ENCODE results near the gene POLDIP2.

POLDIP2 gene

DNA sequence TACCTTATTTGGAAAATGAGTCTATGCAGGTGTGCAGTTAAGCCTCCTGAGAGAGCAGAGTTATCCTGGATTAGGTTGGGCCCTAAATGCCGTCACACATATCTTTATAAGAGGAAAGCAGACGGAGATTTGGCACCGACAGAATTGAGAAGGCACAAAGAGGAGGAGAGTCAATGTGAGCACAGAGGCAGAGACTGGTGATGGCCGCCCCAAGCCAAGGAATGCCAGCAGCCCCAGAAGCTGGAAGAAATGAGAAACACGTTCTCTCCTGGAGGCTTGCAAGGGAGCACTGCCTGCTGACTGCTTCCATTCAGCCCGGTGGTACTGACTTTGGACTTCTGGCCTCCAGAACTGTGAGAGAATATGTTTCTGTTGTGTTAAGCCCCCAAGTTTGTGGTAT is 45.5 kb upstream of the POLDIP2 start:
- in situ Hi-C loops (cut with HindIII; ENCODE audit: low sequenced_read_pairs) = no loop called here
- DNase-seq (ENCODE audit: low read depth, low spot score) = no peak
- TF ChIP-seq, protein P1, sequence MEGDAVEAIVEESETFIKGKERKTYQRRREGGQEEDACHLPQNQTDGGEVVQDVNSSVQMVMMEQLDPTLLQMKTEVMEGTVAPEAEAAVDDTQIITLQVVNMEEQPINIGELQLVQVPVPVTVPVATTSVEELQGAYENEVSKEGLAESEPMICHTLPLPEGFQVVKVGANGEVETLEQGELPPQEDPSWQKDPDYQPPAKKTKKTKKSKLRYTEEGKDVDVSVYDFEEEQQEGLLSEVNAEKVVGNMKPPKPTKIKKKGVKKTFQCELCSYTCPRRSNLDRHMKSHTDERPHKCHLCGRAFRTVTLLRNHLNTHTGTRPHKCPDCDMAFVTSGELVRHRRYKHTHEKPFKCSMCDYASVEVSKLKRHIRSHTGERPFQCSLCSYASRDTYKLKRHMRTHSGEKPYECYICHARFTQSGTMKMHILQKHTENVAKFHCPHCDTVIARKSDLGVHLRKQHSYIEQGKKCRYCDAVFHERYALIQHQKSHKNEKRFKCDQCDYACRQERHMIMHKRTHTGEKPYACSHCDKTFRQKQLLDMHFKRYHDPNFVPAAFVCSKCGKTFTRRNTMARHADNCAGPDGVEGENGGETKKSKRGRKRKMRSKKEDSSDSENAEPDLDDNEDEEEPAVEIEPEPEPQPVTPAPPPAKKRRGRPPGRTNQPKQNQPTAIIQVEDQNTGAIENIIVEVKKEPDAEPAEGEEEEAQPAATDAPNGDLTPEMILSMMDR (IDR thresholded peaks at IDR 0.05; ENCODE audit: low read depth, low read length) = no peak
- no peak overlapping the region for H3K4me3 ChIP-seq (ENCODE audit: low read depth, low read length)

DNA sequence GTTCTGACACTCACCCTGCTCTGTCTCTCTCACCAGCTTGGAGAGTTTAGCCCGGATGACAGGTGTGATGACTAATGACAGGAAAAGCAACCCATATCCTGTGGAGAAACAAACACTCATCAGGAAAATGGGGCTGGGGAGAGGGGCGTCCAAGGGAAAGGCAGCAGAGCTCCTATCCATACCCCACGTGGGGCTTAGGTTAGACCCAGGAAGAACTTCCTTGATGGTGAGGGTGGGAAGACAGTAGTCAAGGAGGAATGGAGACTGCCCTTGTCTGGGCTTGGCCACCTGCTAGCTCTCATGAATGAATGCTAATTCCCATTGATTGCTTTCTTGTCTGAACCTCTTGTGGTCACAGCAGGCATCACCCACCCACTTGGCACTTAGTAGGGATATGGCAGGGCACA is 44.9 kb upstream of the POLDIP2 start:
- TF ChIP-seq, protein P1 (IDR thresholded peaks at IDR 0.05; ENCODE audit: low read depth, low read length) = no peak
- no peak overlapping the region for H3K4me3 ChIP-seq (ENCODE audit: low read depth, low read length)
- no peak for DNase-seq (ENCODE audit: low read depth, low spot score)
- in situ Hi-C loops (cut with HindIII; ENCODE audit: low sequenced_read_pairs) = no loop called here

DNA sequence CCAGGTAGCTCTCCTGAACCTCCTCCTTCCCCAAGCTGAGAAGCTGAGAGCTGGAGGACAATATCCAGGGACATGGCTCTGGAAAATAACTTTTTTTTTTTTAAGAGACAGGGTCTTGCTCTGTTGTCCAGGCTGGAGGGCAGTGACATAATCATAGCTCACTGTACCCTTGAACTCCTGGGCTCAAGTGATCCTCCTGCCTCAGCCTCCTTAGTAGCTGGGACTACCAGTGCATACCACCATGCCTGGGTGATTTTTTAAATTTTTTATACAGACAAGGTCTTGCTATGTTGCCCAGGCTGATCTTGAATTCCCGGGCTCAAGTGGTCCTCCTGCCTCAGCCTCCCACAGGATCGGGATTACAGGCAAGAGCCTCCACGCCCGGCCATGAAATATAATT is 42.5 kb upstream of the POLDIP2 start:
- DNase-seq (ENCODE audit: low read depth, low spot score) = no peak
- no peak overlapping the region for H3K4me3 ChIP-seq (ENCODE audit: low read depth, low read length)
- TF ChIP-seq, protein P1 (IDR thresholded peaks at IDR 0.05; ENCODE audit: low read depth, low read length) = no peak
- in situ Hi-C loops (cut with HindIII; ENCODE audit: low sequenced_read_pairs) = no loop called here

DNA sequence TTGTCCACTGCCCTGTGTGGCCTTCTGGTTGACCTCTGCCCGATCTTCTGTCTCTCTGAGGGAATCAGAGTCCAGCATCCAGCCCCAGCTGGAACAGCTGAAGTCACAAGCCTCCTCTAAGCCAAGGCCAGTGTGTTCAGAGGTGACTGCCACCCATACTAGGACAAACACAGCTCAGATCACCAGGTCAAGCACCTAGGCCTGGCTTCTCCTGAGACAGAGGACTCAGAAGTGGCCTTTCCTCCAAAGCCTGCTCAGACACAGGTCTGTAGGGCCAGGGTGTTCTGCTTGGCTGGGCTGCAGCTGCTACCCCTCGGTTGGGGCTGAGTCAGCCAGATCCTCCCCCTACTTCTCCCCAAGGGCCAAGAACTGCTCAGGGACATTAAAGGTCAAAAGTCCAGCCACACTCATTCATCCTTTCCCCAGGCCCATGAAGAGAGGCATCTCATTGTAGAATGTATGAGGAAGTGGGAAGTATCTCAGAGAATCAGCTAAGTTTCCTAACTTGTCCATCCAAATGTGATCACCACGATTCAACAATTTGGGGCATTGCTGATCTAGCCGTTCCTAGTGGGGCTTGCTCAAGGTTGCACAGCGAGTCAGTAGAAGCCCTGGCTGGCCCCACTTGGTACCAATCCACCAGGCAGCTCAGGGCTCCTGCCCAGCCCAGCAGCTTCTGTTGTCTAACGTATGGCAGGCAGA is 41.1 kb upstream of the POLDIP2 start:
- DNase-seq (ENCODE audit: low read depth, low spot score) = no peak
- TF ChIP-seq, protein P1 (IDR thresholded peaks at IDR 0.05; ENCODE audit: low read depth, low read length) = no peak
- in situ Hi-C loops (cut with HindIII; ENCODE audit: low sequenced_read_pairs) = no loop called here
- H3K4me3 ChIP-seq (ENCODE audit: low read depth, low read length) = no peak overlapping the region

DNA sequence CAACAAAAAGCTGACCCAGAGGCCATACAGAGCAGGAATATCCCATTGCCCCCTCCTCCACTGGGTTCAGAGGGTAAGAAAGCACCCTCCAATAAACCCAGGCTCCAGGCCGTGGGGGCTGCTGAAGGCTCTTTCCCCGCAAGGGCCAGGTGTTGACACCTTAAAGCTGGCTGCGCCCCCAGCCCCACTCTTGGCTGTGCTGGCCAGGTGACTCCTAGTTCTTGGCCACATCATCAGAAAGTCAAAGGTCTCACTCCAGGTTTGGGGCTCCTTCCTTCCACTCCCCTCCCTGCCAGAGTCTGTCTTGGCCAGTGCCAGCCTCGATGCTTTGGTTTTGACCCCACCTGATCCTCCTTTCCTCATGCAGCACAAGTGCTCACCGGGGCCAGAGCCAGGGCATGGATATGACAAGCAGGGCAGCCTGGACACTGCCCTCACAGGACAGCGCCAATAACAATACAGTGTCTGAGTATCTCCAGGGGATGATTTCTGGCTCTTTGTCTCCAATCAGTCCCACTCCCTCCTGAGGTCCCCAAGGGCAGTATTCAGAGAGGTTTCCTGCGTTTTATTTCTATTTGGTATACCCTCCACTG is 40.5 kb upstream of the POLDIP2 start:
- TF ChIP-seq, protein P1 (IDR thresholded peaks at IDR 0.05; ENCODE audit: low read depth, low read length) = no peak
- in situ Hi-C loops (cut with HindIII; ENCODE audit: low sequenced_read_pairs) = no loop called here
- DNase-seq (ENCODE audit: low read depth, low spot score) = no peak
- no peak overlapping the region for H3K4me3 ChIP-seq (ENCODE audit: low read depth, low read length)

DNA sequence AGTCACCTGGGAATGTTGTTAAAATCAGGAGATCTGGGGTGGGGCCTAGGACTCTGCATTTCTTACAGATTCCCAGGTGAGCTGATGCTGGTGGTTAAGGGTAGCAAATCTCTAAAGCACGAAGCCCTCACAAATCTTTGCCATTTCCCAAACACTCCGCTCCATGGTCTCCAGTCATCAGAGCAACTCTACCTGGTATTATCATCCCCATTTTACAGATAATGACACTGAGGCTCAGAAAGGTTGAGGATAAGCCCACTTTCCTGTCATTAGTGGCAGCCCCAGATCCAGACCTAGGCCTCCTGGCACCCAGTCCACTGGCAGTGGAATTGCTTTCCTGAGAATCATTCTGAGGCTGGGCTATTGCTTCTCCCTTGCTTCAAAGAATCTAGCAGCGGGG is 39.9 kb upstream of the POLDIP2 start:
- TF ChIP-seq, protein P1 (IDR thresholded peaks at IDR 0.05; ENCODE audit: low read depth, low read length) = no peak
- DNase-seq (ENCODE audit: low read depth, low spot score) = no peak
- in situ Hi-C loops (cut with HindIII; ENCODE audit: low sequenced_read_pairs) = no loop called here
- H3K4me3 ChIP-seq (ENCODE audit: low read depth, low read length) = no peak overlapping the region
